GM21619 (cell line): ENCODE measurements around the gene IRX2.

ENCODE experiments used
- ATAC-seq: cut with Tn5 transposase; IDR thresholded peaks from one replicate; pipeline ENCODE4 v1.9.1; 2021; ENCODE audit not compliant: unreplicated experiment

Gene IRX2

GRCh38 chr5:2751592-2752021 is at the start of gene IRX2:
Gene IRX2 (minus strand): TSS chr5:2751677. CDS start chr5:2751413, 264 bp downstream.
- ATAC-seq = no peak

GRCh38 chr5:2800035-2800434 is 48.6 kb upstream of the IRX2 start:
- no peak for ATAC-seq

DNA sequence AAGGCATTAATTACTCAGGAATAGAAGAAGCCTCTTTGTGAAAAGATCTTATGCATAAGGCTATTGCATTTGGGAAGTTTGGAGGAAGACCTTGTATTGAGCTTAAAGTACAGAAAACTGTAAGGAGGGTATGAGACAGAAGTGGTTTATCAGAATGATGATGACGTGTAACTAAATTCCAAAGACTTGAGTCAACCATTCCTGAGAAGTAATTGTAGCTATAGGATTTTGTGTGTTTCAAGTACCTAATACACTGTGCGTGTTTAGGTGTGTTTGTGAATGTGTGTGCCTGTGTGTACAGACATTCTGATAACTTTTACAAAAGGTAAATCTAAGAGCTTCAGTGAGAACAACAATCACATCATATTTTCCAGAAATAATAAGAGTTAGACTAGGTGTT is 46.5 kb upstream of the IRX2 start:
- no peak for ATAC-seq

DNA sequence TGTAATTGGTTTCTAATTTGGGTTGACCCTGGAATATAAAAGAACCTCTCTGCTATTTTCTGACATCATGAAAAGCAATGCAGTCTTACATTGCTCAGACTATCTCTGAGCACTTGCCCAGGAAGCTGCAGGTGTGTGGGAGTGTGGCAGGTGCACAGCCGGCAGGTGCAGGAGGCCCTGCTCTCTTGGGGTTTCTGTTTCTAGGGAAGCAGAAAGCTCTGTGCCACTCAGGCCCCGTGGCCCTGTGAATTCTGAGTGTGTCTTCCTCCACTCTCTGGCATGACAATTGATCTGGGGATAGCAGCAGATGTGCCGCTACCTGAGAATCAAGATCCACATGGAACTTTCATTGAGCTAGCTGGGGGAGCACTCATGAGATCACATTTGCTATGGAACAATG is 45.7 kb upstream of the IRX2 start:
- ATAC-seq = no peak

DNA sequence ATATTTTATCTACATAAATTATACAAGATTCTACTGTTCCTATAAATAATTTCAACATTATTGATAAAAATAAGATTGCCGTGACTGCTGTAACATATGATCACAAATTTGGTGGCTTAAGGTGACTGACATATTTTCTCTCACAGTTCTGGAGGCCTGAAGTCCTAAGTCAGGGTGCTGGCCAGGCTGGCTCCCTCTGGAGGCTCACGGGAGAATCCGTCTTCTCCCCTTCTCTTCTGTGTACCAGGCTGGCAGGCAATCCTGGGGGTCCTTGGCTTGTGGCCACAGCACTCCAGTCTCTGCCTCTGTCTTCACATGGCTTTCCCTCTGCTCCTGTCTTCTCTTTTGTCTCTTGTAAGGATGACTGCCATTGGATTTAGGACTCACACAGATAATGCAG is 31.7 kb upstream of the IRX2 start:
- no peak for ATAC-seq

- no peak for ATAC-seq
Observed at GRCh38 chr5:2782658-2783057, 31.2 kb upstream of the IRX2 start.

- ATAC-seq = no peak
Observed at GRCh38 chr5:2780421-2781171, 29.1 kb upstream of the IRX2 start.

DNA sequence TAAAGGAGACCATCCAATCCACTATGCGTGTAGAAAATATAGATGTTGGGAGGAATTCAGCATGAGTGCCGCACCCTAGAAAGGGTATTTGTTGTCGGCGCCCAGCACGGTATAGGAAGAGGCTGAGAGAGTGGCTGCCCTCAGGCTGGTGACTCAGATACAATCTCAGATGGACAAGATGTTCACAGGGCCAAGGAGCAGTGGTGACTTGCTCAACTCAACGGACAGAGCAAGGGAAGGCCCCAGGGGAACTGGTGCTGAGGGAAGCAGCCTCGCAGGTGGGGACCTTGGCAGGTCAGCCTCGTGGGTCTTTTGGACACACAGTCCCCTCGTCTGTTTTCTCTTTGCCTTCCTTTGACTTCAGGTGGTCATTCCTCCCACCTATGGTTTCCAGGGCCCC is 28.0 kb upstream of the IRX2 start:
- ATAC-seq = no peak

- no peak for ATAC-seq
Observed at GRCh38 chr5:2776337-2777302, 25.1 kb upstream of the IRX2 start.

DNA sequence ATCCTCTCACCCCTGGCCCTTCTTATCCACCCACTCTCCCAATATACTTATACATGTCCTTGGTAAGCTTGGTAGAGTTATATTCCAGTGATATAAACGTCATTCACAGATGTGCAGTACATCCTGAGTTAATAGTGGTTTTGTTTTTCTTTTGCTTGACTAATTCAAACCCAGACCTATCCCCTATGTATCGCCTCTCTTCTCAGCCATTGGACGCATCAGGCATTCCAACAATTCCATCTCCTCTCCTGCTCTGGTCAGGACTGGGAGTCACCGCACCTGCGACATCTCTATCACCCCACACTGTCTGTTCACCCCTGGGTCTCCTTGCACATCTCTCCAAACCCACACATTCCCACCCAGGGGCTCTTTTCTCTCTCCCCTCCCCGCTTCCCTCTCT is 21.9 kb upstream of the IRX2 start:
- ATAC-seq = no peak

- no peak for ATAC-seq
Observed at GRCh38 chr5:2767089-2767488, 15.6 kb upstream of the IRX2 start.

DNA sequence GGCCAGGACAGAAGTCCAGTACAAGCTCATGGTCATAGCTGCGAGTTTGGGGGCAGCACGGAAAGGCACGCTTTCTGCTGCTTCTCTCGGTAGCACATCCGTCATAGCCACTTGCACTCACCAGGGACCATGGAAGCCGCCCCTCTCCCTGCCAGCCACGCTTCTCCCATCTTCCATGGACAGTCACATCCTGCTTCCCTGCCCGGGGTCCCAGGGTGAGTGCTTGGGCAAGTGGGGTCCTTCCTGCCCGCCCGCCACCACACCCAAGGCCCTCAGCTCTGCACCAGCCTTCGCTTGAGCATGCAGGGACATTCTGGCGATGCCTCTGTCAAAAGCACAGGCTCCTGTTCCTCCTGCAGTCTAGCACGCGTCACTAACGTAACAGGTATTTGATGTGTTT is 13.1 kb upstream of the IRX2 start:
- ATAC-seq = no peak

DNA sequence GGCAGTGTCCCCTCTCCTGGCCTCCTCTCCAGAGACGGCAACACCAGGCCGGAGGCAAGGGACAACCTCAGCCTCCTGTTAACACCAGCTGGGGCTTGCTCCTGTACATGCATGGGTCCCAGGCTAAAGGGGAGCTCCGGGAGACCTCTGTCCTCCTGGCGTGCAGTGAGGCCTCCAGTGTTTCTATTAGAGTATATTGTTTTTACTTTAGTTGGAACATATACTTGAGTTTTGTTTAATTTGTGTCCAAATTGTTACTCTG is 12.0 kb upstream of the IRX2 start:
- ATAC-seq = no peak

DNA sequence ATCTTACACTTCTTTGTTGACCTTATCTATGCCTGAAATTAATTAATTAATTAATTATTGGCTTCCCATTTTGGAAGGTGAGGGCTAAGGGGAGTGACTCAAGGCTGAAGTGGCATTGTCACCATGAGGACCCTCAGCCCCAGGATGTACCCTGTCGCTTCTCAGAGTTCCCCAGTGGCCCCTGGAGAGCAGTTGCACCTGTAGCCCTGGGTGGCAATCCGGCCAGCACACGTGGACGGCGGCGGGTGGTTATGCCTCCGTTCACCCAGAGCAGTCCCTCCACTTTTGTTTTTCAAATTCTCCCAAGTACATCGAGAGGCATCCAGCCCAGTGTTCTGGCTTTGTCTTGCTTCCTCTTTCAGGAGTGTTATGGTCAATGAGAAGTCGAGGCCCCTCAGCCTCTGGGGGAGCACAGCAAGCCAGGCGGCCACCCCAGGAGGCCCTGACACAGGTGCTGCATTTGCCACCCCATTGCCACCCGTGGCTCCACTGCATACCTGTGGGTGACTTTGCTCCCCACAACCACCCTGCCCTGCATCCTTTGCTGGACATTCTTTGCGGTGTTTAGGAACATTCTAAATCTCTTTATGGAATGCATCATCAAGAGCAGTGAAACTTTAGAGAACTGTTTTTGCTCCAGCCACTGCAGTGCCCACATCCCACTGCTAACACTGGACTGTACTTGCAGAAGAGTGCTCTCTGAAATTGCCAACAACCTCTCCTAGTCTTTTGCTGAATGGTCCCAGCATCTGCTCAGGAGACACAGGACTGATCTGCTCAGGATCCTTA is 11.5 kb upstream of the IRX2 start:
- no peak for ATAC-seq

DNA sequence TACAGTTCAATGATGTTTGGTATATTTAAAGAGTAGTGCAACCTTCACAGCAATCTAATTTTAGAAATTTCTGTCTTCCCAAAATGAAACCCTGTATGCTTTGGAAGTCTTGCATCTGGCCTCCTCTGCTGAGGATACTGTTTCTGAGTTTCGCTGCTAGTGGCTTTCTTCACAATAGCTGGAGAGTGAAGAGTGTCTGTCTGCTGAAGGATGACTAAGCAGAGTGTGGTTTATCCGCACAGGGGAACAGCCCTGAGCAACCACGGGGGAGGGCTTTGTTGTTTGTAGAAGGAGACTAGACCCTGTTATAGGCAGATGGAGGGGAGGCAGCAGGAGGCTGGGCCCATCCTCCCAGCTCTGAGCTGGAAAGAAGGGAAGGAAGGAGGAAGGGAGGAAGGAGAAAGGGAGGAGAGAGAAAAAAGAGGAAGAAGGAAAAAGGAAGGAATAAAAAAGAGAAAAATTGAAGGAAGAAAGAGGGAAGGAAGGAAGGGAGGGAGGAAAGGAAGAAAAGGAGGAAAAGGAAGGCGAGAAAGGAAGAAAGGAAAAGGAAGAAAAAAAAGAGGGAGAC is 10.5 kb upstream of the IRX2 start:
- no peak for ATAC-seq

GRCh38 chr5:2759696-2760461 is 8.4 kb upstream of the IRX2 start:
- no peak for ATAC-seq

GRCh38 chr5:2759091-2759490 is 7.6 kb upstream of the IRX2 start:
- ATAC-seq = no peak

DNA sequence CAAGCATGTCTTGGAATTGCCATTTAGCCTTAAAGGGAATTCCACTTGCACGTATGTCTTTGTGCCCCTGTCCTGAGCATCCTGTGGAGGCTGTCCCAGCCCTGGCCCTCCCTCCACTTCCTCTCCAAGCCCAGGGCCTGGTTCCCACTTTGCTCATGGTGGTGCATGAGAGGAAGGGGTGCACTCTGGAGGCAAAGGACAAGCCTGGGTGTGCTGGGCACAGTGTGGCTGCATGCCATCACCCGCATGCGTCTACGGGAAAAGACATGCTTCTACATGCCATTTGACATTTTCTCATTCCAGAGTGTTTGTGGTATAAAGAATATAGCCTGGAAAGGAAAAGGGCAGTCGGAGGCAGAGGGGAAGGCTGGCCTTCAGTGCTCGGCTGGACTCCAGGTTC is 7.2 kb upstream of the IRX2 start:
- no peak for ATAC-seq

GRCh38 chr5:2757563-2758351 is 6.3 kb upstream of the IRX2 start:
- ATAC-seq = no peak
